Sigmoid colon (tissue), 4 donors: ENCODE results near the gene HS1BP3.

ENCODE experiments used
- EP300 ChIP-seq, 4 donors: sonication (generic); formaldehyde crosslinking; IDR thresholded peaks; one replicate each; pipeline ENCODE4 v1.6.1; 2017; ENCODE audit warnings: antibody characterized with exemption in 4 of 4
- POLR2AphosphoS5 ChIP-seq, 4 donors: sonication (generic); formaldehyde crosslinking; IDR thresholded peaks; one replicate each; pipeline ENCODE4 v1.6.1; 2017; ENCODE audit warnings: antibody characterized with exemption in 4 of 4
- TF ChIP-seq, protein P1 (sequence below), 4 experiments: fragments of 450-650 bp in 3 of 4; fragments of 200-600 bp in 1 of 4; IDR thresholded peaks; one replicate each; pipeline ENCODE4 v1.5.1; 2016 to 2019; ENCODE audit warnings: antibody characterized with exemption in 4 of 4, mild to moderate bottlenecking in 3 of 4, moderate library complexity in 2 of 4

GRCh38 chr2:20638646-20639430, 12.1 kb downstream of the HS1BP3 start:
- TF ChIP-seq, protein P1, sequence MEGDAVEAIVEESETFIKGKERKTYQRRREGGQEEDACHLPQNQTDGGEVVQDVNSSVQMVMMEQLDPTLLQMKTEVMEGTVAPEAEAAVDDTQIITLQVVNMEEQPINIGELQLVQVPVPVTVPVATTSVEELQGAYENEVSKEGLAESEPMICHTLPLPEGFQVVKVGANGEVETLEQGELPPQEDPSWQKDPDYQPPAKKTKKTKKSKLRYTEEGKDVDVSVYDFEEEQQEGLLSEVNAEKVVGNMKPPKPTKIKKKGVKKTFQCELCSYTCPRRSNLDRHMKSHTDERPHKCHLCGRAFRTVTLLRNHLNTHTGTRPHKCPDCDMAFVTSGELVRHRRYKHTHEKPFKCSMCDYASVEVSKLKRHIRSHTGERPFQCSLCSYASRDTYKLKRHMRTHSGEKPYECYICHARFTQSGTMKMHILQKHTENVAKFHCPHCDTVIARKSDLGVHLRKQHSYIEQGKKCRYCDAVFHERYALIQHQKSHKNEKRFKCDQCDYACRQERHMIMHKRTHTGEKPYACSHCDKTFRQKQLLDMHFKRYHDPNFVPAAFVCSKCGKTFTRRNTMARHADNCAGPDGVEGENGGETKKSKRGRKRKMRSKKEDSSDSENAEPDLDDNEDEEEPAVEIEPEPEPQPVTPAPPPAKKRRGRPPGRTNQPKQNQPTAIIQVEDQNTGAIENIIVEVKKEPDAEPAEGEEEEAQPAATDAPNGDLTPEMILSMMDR (IDR thresholded peaks at IDR 0.05) = no peak
- TF ChIP-seq POLR2AphosphoS5 (IDR thresholded peaks at IDR 0.05) (no peak), EP300 (IDR thresholded peaks at IDR 0.05) (no peak)
